UCSD-AML1 (cell line): ENCODE measurements around the gene EPB41L1.

Experiments used
- DNase-seq: peaks from one replicate; lab custom pipeline; 2025; ENCODE audit not compliant: unreplicated experiment; lab: John Stamatoyannopoulos, UW

EPB41L1 gene

GRCh38 chr20:36154700-36155628, at the start of gene EPB41L1:
TSS of gene EPB41L1 (plus strand) at chr20:36154740. CDS start at chr20:36173778, 19,038 bp downstream.
- DNase-seq = no peak

DNA sequence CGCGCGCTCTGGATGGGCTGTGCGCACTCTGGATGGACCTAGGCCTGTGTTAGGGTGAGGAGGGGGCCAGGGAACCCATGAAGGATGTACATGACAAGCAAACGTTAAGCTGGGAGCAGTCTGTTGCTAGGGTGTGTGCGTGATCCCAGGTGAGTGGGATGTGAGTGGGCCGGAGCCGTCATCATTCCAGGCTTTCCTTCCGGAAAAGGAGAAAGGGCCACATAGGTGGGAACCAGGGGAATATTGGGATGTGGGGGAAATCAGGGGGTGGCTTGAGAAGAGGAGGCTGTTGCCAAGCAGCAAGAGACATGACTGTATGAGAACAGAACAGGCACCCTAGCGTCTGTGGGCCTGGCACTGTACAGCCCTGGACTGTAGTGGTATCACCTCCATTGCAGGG, 49.7 kb upstream of the EPB41L1 start:
- DNase-seq = no peak

DNA sequence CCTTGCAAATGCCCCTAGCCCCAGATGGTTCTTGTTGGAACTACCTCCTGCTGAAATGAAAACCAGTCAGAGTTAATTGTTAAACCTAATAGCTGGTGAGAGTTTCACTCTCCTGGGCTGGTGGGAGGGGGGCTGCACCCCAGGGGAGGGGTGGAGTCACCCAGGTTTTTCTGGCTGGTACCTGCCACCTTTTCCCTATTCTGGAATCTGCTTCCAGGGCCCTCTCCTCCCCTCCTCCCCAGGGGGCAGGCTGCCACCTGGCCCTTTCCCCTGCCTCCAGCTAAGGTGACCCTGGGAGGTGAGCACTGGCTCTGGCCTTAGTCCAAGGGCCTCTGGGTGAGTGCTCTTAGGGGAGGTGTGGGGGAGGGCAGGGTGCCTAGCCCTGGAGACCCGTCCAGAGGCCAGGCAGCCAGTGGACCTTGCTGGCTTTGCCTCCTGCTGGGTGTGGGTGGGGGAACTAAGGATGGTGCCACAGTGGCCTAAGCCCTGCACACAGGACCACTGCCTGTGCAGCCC, 48.8 kb upstream of the EPB41L1 start:
- DNase-seq = no peak

GRCh38 chr20:36106606-36107005, 47.9 kb upstream of the EPB41L1 start:
- DNase-seq = no peak

DNA sequence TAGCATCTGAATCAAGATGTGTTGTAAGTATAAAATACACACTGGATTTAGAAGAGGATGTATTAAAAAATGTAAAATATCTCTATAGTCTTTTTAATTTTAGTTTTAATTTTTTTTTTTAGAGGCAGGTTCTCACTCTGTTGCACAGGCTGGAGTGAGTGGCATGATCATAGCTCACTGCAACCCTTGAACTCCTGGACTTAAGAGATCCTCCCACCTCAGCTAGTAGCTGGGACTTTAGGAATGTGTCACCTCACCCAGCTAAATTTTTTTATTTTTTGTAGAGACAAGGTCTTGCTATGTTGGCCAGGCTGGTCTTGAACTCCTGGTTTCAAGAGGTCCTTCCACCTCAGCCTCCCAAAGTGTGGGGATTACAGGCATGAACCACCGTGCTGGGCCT, 46.7 kb upstream of the EPB41L1 start:
- DNase-seq = no peak

DNA sequence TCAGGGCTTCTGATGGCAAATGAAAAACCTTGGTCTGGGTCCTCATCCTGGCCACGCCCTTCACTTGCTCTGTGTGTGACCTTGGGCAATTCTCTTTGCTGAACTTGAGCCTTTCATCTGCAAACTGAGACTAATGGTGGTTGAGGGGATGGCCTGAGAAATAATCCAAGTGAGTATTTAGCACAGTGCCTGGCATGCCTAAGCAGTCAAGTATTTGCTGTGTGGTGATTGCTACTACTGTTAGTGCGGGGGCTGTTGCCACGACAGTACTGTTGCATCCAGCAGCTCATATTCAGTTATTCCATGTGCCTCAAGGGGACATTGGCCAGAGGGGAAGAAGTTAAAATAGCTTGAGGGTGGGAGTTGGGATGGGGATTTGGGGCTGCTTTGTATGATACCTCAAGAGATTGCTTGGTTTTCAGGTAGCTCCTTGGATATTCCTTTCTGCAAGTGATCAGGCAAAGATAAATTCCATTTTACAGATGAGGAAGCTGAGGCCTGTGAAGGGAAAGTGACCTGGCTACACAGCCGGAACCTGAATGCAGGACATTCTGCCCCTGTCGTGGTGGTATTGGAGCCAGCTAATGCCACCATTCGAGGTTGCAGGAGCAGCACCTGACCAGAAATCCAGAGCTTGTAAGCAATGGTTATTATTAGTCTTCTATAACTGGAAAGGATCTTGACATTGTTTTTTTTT, 45.1 kb upstream of the EPB41L1 start:
- DNase-seq = no peak

DNA sequence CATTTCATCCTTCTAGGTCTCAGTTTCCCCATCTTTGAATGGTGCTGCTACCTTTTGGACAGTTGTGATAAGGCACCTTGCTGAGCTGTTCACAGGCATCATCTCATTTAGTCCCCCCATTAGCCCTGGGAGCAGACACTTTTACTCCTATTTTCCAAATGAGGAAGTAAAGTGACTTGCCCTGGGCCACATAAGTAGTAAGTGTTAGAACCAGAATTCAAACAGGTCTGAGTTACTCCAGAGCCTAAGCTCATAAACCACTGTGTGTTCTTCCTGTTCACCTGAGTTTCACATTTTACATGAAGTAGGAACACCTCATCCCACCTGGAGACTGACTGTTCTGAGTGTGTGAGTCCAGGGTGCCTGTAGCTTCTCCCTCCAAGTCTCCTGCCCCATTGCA, 43.5 kb upstream of the EPB41L1 start:
- DNase-seq = no peak

DNA sequence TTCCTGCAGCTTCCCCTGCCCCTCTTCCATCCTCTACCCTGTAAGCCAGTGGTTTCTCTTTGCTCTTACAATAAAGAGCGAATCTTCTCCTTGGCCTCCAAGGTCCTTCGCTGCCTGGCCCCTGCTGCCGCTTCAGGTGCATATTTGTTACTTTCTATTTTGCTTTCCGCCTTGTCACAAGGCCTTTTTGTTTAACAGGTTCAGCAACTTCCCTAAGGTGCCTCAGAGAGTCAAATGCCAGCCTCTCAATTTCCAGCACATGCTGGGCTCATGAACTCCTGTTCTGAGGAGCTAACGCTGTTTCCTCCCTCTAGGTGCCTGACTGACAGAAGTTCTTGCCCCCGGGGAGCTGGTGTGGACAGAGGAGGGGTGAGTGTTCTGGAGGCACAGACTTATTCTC, 42.4 kb upstream of the EPB41L1 start:
- DNase-seq = no peak

DNA sequence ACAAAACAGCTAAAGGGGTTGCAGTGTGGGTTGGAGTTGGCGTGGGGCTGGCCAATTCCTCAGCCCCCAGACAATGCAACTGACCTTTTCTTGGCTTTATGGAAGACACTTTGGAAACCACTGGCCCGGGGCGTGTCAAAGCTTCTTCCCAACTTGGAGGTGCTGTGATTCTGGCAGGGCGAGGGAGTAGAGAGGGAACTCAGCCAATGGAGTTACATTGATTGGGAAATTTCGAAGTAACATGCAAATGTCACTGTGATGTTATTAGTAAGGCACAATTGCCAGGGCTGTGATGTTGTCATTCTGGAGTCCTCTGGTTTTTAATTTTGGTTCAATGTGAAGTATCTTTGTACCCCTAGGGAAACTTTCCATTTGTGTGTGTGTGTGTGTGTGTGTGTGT, 41.5 kb upstream of the EPB41L1 start:
- DNase-seq = no peak

- no peak for DNase-seq
Observed at GRCh38 chr20:36113566-36114250, 40.8 kb upstream of the EPB41L1 start.

DNA sequence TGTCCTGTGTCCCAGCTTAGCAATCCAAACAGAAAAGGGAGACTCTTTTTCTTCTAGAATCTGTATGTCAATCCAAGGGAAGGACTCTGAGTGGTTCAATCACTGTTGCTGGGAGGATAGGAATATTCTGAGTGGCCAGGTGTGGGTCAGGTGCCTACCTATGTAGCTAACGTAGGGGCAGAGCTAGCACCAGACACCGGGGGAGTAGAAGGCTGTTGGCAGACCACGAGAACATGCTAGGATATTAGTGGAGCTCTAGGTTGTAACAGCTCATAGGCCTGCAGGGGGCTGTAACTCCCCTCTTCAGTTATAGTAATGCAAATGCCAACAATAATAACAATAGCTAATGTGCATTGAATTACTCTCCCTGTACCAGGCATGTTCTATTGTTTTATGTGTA, 39.8 kb upstream of the EPB41L1 start:
- no peak for DNase-seq

GRCh38 chr20:36115925-36116324, 38.6 kb upstream of the EPB41L1 start:
- DNase-seq = no peak

GRCh38 chr20:36116807-36117441, 37.6 kb upstream of the EPB41L1 start:
- DNase-seq = no peak

- DNase-seq = no peak
Observed at GRCh38 chr20:36117638-36118037, 36.9 kb upstream of the EPB41L1 start.

- DNase-seq = no peak
Observed at GRCh38 chr20:36118371-36118770, 36.2 kb upstream of the EPB41L1 start.

DNA sequence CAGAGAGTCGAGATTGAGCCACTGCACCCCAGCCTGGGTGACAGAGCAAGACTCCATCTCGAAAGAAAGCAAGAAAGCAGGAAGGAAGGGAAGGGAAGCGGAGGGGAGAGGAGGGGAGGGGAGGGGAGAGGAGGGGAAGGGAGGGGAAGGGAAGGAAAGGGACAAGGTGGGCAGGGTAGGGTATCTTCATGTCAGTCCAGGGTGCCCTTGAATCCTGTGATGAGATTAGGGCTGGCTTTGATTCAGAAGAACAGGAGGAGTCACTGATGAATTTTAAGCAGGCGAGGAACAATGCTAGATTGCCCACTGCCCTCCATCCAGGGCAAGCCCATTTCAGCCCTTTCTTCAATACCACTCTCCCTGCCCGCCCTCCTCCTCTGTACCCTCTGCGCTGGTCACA, 35.0 kb upstream of the EPB41L1 start:
- DNase-seq = no peak

GRCh38 chr20:36120241-36120640, 34.3 kb upstream of the EPB41L1 start:
- DNase-seq = no peak

GRCh38 chr20:36120991-36121390, 33.5 kb upstream of the EPB41L1 start:
- DNase-seq = no peak

GRCh38 chr20:36121981-36122930, 32.3 kb upstream of the EPB41L1 start:
- no peak for DNase-seq

DNA sequence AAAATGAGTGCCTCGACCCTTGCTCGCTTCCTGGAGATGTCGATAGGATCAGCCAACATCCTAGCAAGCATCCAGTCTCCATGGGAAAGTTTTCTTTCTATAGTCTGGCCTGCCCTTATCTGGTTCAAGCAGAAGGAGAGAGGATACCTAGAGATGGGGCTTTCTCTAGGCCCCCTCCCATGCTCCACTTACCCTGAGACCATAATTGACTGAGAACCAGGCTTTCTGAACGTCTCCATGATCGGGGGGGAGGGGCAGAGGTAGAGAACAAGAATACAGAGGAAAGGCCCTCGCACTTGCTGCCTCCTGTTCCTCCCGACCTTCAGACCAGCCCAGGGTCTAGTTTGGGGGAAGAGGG, 31.6 kb upstream of the EPB41L1 start:
- DNase-seq = no peak
